ENCODE results near the gene IQCF6.
"Not testable (repeated sequence)": the region's sequence is repeated elsewhere in the genome, so short reads cannot be mapped to it uniquely, and the experiment has no call there.

Gene IQCF6

DNA sequence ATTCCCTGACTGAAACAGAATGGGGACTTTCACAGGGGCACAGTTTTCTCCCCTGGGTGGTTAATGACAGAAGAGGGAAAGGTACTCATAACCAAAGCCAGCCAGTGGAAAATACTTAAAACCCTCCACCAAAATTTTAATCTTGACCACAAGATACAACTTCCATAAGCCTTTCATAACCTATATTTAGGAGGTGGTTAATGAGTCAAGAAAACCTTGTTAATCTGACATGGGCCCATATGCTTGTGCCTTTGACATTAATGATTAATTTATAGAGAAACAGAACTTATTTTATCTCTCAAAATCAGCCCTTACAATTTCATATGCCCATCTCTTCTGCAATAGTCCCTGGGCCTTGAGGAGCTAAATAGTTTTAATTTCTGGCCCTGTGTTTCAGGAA is 31.2 kb downstream of the IQCF6 start:
- TF ChIP-seq CTCF (conservative IDR thresholded peaks at IDR 0.05; ENCODE audit: low read length), result no peak
- no peak for DNase-seq (ENCODE audit: low read depth)
- H3K4me3 ChIP-seq (ENCODE audit: low read length), result no peak overlapping the region

- not testable (repeated sequence) for H3K4me3 ChIP-seq (ENCODE audit: low read length); DNase-seq (ENCODE audit: low read depth)
Observed at GRCh38 chr3:51742978-51743377, 36.1 kb downstream of the IQCF6 start.

DNA sequence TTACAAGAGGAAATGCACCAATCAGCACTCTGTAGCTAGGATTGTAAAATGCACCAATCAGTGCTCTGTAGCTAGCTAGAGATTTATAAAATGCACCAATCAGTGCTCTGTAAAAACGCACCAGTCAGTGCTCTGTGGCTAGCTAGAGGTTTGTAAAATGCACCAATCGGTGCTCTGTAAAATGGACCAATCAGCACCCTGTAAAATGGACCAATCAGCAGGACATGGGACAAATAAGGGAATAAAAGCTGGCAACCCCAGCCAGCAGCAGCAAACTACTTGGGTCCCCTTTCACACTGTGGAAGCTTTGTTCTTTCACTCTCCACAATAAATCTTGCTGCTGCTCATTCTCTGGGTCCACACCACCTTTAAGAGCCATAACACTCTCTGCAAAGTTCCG is 36.7 kb downstream of the IQCF6 start:
- not testable (repeated sequence) for DNase-seq (ENCODE audit: low read depth); H3K4me3 ChIP-seq (ENCODE audit: low read length)

DNA sequence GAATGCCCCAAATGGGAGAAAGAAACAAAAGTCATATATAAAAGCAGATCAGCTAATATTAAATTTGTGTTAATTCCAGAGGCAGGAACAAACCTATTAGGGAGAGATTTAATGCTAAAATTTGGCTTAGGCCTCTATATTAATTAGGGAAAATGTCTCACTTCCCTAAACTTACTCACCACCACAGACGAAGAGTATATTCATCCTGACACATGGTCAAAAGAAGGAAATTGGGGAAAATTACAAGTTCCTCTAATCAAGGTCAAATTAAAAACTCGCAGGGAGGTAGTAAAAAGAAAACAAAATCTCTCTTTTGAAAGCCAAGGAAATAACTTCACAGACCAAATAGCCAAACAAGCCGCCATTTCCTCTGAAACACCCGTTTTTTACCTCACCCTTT is 39.9 kb downstream of the IQCF6 start:
- no peak for DNase-seq (ENCODE audit: low read depth)
- H3K4me3 ChIP-seq (ENCODE audit: low read length), result no peak overlapping the region
- TF ChIP-seq CTCF (conservative IDR thresholded peaks at IDR 0.05; ENCODE audit: low read length), result no peak

DNA sequence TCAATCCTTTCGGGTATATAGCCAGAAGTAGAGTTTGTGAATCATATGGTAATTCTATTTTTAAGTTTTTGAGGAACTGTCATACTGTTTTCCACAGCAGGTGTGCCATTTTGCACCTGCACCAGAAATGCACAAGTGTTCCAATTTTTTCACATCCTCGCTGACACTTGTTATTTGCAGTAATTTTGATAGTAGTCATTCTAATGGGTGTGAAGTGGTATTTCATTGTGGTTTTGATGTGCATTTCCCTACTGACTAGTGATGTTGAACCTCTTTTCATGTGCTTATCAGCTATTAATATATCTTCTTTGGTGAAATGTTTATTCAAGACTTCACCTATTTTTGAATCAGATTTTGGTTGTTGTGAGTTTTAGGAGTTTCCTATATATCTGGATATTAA is 43.1 kb downstream of the IQCF6 start:
- TF ChIP-seq CTCF (conservative IDR thresholded peaks at IDR 0.05; ENCODE audit: low read length), result no peak
- DNase-seq (ENCODE audit: low read depth), result no peak

DNA sequence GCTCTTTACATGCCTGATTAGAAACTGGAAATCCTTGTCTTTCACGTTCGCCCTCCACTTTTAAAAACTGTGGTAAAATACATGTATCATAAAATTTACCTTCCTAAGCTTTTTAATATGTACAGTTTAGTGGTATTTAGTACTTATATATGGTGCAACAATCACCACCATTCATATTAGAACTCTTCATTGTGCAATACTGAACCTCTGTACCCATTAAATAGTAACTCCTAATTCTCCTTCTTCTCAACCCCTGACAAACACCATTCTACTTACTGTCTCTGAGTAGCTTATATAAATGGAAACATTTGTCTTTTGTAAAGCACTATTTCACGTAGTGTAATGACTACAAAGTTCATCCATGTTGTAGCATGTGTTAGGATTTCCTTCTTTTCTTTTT is 44.0 kb downstream of the IQCF6 start:
- no peak for TF ChIP-seq CTCF (conservative IDR thresholded peaks at IDR 0.05; ENCODE audit: low read length)
- no peak for DNase-seq (ENCODE audit: low read depth)
- no peak overlapping the region for H3K4me3 ChIP-seq (ENCODE audit: low read length)

More for the DNA sequence above, 43.1 kb downstream of the IQCF6 start:
- H3K4me3 ChIP-seq (ENCODE audit: low read length), result no peak overlapping the region

GRCh38 chr3:51734572-51734907 is 44.5 kb downstream of the IQCF6 start:
- H3K4me3 ChIP-seq (ENCODE audit: low read length), result no peak overlapping the region
- no peak for TF ChIP-seq CTCF (conservative IDR thresholded peaks at IDR 0.05; ENCODE audit: low read length)
- DNase-seq (ENCODE audit: low read depth), result no peak

- TF ChIP-seq CTCF (conservative IDR thresholded peaks at IDR 0.05; ENCODE audit: low read length), result no peak
- DNase-seq (ENCODE audit: low read depth), result no peak
Observed at GRCh38 chr3:51733859-51734571, 45.0 kb downstream of the IQCF6 start.

More at GRCh38 chr3:51733859-51734571, 45.0 kb downstream of the IQCF6 start:
- H3K4me3 ChIP-seq (ENCODE audit: low read length), result no peak overlapping the region

Data from AG10803 (cell line).